DND-41 (cell line): ENCODE measurements around the gene TEF.

ENCODE experiments used
- EZH2 ChIP-seq: IDR thresholded peaks from 3 replicates; pipeline ENCODE4 v1.6.1; 2012; ENCODE audit warnings: borderline replicate concordance, low read depth, mild to moderate bottlenecking, moderate library complexity, low read length, inconsistent platforms; ENCODE audit not compliant: severe bottlenecking
- TF ChIP-seq, protein P1 (sequence below): IDR thresholded peaks from 2 replicates; pipeline ENCODE4 v1.5.1; 2012; ENCODE audit warnings: borderline replicate concordance, low read length, moderate library complexity, mild to moderate bottlenecking; ENCODE audit not compliant: poor library complexity, severe bottlenecking; ENCODE audit errors: extremely low read depth

DNA sequence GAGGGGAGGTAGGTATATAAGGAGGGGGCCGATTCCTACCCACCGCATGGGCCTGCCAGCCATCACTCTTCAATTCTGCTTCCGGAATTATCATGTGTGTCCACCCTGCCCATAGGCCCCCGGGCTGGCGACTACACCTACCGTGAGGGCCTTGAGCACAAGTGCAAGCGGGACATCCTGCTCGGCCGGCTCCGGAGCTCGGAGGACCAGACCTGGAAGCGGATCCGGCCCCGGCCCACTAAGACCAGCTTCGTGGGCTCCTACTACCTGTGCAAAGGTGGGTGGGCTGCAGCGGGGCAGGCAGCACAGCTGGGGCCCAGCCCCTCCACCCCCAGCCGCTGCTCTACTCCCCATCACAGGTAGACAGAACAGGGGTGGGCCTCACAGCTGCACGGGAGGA is 38.4 kb upstream of the TEF start:
- TF ChIP-seq, protein P1, sequence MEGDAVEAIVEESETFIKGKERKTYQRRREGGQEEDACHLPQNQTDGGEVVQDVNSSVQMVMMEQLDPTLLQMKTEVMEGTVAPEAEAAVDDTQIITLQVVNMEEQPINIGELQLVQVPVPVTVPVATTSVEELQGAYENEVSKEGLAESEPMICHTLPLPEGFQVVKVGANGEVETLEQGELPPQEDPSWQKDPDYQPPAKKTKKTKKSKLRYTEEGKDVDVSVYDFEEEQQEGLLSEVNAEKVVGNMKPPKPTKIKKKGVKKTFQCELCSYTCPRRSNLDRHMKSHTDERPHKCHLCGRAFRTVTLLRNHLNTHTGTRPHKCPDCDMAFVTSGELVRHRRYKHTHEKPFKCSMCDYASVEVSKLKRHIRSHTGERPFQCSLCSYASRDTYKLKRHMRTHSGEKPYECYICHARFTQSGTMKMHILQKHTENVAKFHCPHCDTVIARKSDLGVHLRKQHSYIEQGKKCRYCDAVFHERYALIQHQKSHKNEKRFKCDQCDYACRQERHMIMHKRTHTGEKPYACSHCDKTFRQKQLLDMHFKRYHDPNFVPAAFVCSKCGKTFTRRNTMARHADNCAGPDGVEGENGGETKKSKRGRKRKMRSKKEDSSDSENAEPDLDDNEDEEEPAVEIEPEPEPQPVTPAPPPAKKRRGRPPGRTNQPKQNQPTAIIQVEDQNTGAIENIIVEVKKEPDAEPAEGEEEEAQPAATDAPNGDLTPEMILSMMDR = no peak
- no peak for TF ChIP-seq EZH2
